Left ventricle myocardium inferior (tissue), 1 donor: Measurements from ENCODE around the gene CYP27C1. TPM values are rescaled to one million over a fixed set of nuclear protein-coding genes. Genes with fewer than 3 reads are reported as not detected.
"Not testable (repeated sequence)": the region's sequence is repeated elsewhere in the genome, so short reads cannot be mapped to it uniquely, and the experiment has no call there.

Experiments
- DNase-seq: peaks from one replicate; pipeline ENCODE4 v3.0.0-alpha.2; 2020
- H3K27ac ChIP-seq: fragments of 200-600 bp; replicated peaks from 2 replicates; pipeline ENCODE4 v1.8.0; 2021
- H3K27me3 ChIP-seq: fragments of 200-600 bp; 2 replicates; pipeline ENCODE4 v1.8.0; 2021; ENCODE audit warnings: low read depth
- H3K36me3 ChIP-seq: fragments of 200-600 bp; 2 replicates; pipeline ENCODE4 v1.8.0; 2021
- H3K4me1 ChIP-seq: fragments of 200-600 bp; 2 replicates; pipeline ENCODE4 v1.8.0; 2021
- H3K4me3 ChIP-seq: fragments of 200-600 bp; 2 replicates; pipeline ENCODE4 v1.8.0; 2021; ENCODE audit warnings: mild to moderate bottlenecking, moderate library complexity
- H3K9me3 ChIP-seq: fragments of 200-600 bp; replicated peaks from 2 replicates; pipeline ENCODE4 v1.8.0; 2021
- CTCF ChIP-seq: fragments of 200-600 bp; IDR thresholded peaks from 2 replicates; pipeline ENCODE4 v1.8.0; 2021; ENCODE audit warnings: antibody characterized with exemption, mild to moderate bottlenecking, borderline replicate concordance
- intact Hi-C: fragments of 100-400 bp; cut with micrococcal nuclease; formaldehyde crosslinking; loops from one replicate; pipeline ENCODE4 v1.11.0; 2022
- total RNA-seq: library from RNA; stranded (reverse); fragmentation: NEBNext Ultra II Directional; extraction: Animal tissue kit (Norgen Biotek cat#: 25700); gene quantifications from one replicate; pipeline ENCODE4 v1.2.1, GENCODE V29; 2021
- donor health status: DM: no; HTN: yes; CAD: no; lungs with severe emphysema.

CYP27C1 gene
- total RNA-seq, 1 donor from 2014 or later = 0.11 TPM

- H3K27me3 ChIP-seq = peaks cover 93% of the 10 kb centered on the region
- no peak overlapping the region for H3K27ac ChIP-seq
- DNase-seq = no peak
Measured at GRCh38 chr2:127219171-127220070, 678 bp downstream of the CYP27C1 start.

GRCh38 chr2:127218812-127219170 is 1.3 kb downstream of the CYP27C1 start:
- DNase-seq = no peak
- TF ChIP-seq CTCF = no peak
- H3K27me3 ChIP-seq = peaks cover 88% of the 10 kb centered on the region
- no peak overlapping the region for H3K27ac ChIP-seq
- peaks cover 23% of the 10 kb centered on the region for H3K4me1 ChIP-seq
- intact Hi-C loops = no loop called here
- H3K4me3 ChIP-seq = peak overlapping the region; percentile 63
- peaks cover 9% of the 10 kb centered on the region for H3K9me3 ChIP-seq
- no peaks in the 10 kb centered on the region for H3K36me3 ChIP-seq

More at GRCh38 chr2:127219171-127220070, 678 bp downstream of the CYP27C1 start:
- intact Hi-C loops = no loop called here
- H3K9me3 ChIP-seq = peaks cover 7% of the 10 kb centered on the region
- peak overlapping the region; percentile 63 for H3K4me3 ChIP-seq
- no peaks in the 10 kb centered on the region for H3K36me3 ChIP-seq
- TF ChIP-seq CTCF = no peak
- peaks cover 23% of the 10 kb centered on the region for H3K4me1 ChIP-seq

GRCh38 chr2:127217470-127218325 is 2.4 kb downstream of the CYP27C1 start:
- no peak for DNase-seq
- Histone ChIP-seq H3K27me3 (peaks cover 82% of the 10 kb centered on the region), H3K36me3 (no peaks in the 10 kb centered on the region), H3K4me1 (peaks cover 23% of the 10 kb centered on the region), H3K27ac (no peak overlapping the region), H3K9me3 (peaks cover 19% of the 10 kb centered on the region), H3K4me3 (no peak overlapping the region)
- no peak for TF ChIP-seq CTCF
- intact Hi-C loops = no loop called here

- peaks cover 71% of the 10 kb centered on the region for H3K27me3 ChIP-seq
- no peak for TF ChIP-seq CTCF
- intact Hi-C loops = no loop called here
Measured at GRCh38 chr2:127216593-127216992, 3.5 kb downstream of the CYP27C1 start.

GRCh38 chr2:127216095-127216494 is 4.0 kb downstream of the CYP27C1 start:
- no peaks in the 10 kb centered on the region for H3K36me3 ChIP-seq
- peaks cover 66% of the 10 kb centered on the region for H3K27me3 ChIP-seq
- H3K4me1 ChIP-seq = peaks cover 23% of the 10 kb centered on the region
- H3K9me3 ChIP-seq = peaks cover 19% of the 10 kb centered on the region
- no peak overlapping the region for H3K27ac ChIP-seq
- DNase-seq = no peak
- TF ChIP-seq CTCF = no peak
- H3K4me3 ChIP-seq = no peak overlapping the region
- intact Hi-C loops = no loop called here

More at GRCh38 chr2:127216593-127216992, 3.5 kb downstream of the CYP27C1 start:
- Histone ChIP-seq H3K9me3 (peaks cover 19% of the 10 kb centered on the region), H3K27ac (no peak overlapping the region), H3K36me3 (no peaks in the 10 kb centered on the region), H3K4me3 (no peak overlapping the region), H3K4me1 (peaks cover 23% of the 10 kb centered on the region)
- no peak for DNase-seq

- H3K4me3 ChIP-seq, H3K36me3 ChIP-seq, H3K4me1 ChIP-seq, intact Hi-C loops, DNase-seq, H3K27ac ChIP-seq: not testable (repeated sequence)
- Histone ChIP-seq H3K9me3 (peaks cover 19% of the 10 kb centered on the region), H3K27me3 (peaks cover 58% of the 10 kb centered on the region)
Measured at GRCh38 chr2:127214201-127214600, 5.9 kb downstream of the CYP27C1 start.
